ENCODE data around the gene ZNF564. TPM values are rescaled to one million over a fixed set of nuclear protein-coding genes. Genes with fewer than 3 reads are reported as not detected.
"Not testable (repeated sequence)": the region's sequence is repeated elsewhere in the genome, so short reads cannot be mapped to it uniquely, and the experiment has no call there.

Gene ZNF564
- polyA plus RNA-seq (ENCODE audit: insufficient read length in 3 of 3): 10 to 100 TPM; 13.8 to 15.4 (median 14.3) TPM

DNA sequence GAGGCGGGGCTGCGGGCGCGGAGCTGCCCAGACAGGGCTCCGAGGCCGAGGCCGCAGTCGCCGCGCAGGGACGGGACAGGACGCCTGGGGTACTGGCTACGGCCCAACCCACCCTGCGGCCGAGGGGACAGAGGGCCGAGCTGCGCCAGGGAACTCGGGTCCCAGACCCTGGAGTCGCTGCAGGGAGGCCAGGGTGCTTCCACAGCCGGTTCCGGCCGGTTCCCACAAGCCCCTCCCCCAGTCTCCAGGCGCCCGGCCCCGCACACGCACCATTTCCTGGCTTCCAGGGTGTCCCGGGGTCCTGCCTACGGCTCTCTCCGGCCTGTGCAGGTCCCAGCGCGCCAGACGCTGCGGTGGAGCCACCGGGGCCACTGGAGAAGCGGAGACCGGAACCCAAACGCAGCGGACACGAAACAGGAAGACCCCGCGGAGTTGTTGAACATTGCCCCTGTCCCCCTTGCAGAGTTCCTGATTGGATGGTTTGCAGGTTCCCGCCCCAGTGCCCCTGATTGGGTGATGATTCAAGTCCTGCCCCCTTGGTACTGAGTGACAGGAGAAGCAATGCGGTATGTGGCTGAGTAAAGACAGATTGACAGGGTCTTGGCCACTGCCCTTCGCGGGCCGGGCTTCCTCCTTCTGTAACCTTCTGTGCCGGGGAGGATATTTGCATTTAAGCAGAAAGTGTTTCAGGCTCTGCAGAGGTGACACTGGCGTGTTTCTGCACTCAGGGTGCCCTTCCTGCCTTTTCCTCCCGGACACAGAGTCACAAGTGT lies at the start of gene ZNF564:
TSS of gene ZNF564 (minus strand) at position 423 of the 773 bp plus-strand sequence. CDS start at position 273, 150 bp downstream.
- DNase-seq (ENCODE audit: low read depth in 3 of 3, low spot score in 2 of 3): peak; percentile 93 to 98 (median 97)

DNA sequence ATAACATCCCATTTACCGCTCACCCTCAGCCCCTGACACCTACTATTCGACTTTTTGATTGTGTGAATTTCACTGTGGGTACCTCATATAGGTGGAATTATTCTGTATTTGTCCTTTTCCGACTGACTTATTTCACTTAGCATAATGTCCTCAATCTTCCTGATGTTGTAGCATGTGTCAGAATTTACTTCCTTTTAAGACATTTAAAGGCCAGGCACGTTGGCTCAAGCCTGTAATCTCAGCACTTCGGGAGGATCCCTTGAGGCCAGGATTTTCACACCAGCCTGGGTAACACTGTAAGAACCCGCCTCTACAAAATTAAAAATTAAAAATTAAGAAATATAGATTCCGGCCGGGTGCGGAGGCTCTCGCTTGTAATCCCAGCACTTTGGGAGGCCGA lies 46.3 kb upstream of the ZNF564 start:
- no peak for DNase-seq (ENCODE audit: low read depth in 3 of 3, low spot score in 2 of 3)

DNA sequence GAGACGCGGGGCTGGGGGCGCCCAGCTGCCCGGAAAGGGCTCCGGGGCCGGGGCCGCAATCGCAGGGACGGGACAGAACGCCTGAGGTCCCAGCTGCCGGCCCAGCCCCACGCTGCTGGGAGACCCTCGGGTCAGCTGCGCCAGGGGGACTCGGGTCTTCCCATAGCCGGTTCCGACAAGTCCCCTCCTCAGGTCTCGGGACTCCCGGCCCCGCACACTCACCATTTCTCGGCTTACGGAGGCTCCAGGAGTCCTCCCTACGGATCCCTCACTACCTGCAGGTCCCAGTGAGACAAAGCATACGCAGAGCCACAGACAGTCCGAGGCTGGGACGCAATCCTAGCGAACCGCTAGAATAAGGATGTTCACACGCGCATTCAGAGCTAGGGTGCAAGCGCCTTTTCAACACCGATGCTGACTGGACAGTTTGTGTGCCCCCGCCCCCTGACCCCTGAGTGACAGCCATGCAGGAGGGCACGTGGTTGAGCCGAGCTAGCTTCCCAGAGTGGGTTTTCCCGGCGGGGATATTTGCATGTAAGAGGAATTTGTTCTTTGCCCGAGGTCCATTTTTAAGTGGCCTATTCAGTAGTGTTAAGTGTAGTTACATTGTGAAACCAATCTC lies 45.8 kb upstream of the ZNF564 start:
- no peak for DNase-seq (ENCODE audit: low read depth in 3 of 3, low spot score in 2 of 3)

DNA sequence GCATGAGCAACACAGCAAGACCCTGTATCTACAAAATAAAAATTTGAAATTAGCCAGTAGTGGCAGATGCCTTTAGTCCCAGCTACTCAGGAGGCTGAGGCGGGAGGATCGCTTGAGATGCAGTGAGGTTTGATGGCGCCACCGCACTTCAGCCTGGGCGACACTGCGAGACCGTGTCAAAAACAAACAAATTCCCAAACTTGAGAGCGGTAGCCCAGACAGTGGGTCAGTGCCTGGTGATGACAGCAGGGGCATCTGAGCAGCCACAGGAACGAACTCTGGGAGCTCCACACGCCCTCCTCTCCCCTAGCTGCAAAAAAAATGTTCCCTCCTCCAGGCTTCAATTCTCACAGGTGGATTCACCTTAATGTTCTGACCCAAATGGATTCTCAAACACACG lies 45.2 kb upstream of the ZNF564 start:
- no peak for DNase-seq (ENCODE audit: low read depth in 3 of 3, low spot score in 2 of 3)

DNA sequence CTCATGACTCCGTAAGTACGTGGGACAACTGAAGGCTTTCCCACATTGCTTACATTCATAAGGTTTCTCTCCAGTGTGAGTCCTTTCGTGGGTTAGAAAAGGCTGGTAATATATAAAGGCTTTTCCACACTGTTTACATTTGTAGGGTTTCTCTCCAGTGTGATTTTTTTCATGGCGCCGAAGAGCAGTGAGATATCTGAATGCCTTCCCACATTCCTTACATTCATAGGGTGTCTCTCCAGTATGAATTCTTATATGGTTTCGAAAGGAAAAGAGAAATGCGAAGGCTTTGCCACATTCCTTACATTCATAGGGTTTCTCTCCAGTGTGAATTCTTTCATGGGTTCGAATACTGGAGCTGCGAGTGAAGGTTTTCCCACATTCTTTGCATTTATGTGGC lies 29.8 kb upstream of the ZNF564 start:
- DNase-seq (ENCODE audit: low read depth in 3 of 3, low spot score in 2 of 3): no peak

DNA sequence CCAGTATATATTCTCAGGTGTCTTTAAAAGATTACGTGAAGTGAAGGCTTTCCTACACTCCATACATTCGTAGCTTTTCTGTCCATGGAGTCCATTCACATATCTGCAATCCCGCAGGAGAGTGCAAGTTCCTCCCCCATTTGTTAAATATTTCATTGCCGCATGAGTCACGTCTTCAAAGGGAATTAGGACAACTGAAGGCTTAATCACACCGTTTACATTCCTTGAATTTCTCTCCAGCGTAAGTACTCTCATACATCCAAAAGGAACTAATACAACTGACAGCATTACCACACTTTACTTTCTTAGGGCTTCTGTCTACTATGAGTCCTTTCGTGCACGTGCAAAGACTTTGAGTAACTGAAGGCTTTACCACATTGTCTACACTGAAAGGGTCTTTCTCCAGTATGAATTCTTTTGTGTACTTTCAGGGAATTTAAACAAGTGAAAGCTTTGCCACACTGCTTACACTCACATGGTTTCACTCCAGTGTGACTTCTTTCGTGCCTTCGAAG lies 29.0 kb upstream of the ZNF564 start:
- DNase-seq (ENCODE audit: low read depth in 3 of 3, low spot score in 2 of 3): no peak

DNA sequence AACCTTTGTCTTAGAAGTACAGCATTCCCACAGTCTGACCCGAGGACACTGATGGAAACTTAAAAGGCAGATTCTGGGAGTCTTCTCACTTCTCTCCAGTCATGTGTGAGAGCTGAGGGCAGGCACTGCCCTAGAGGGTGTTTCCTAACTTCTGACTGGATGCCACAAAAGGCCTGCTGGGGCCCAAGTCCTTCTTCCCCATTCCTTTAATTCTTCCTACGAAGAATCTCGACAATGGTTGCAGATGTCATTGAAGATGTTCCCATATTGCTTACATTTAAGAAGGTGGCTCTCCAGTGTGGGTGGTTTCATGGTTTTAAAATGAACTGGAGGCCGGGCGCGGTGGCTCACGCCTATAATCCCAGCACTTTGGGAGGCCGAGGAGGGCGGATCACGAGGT lies 27.4 kb upstream of the ZNF564 start:
- DNase-seq (ENCODE audit: low read depth in 3 of 3, low spot score in 2 of 3): no peak

DNA sequence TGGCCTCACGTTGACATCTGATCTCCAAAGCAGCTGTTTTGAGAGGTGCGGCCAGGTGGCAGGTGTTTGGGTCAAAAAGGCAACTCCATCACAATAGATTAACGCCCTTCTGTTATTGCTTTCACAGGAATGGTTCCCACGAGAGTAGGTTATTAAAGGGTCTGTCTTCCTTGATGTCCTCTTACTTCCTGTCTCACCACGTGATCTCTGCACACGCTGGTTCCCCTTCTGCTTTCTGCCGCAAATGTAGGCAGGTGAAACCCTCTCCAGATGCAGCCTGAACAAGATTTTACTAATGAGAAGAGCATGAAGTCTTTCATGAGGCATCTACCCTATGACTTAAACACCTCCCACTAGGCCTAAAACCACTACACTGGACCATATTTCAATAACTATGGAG lies 22.8 kb upstream of the ZNF564 start:
- DNase-seq (ENCODE audit: low read depth in 3 of 3, low spot score in 2 of 3): no peak

DNA sequence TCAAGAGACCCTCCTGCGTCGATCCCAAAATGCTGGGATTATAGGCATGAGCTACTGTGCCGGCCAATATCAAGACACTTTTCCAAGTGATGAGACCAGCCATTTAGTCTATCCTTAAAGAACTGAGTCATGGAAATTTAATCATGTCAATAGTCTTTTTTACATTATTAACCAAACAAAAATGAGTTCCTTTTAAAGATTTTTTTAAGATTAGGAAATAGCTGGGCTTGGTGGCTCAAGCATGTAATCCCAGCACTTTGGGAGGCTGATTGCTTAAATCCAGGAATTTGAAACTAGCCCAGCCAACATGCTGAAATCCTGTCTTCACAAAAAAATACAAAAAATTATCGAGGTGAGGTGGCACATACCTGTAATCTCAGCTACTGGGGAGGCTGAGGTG lies 16.7 kb upstream of the ZNF564 start:
- no peak for DNase-seq (ENCODE audit: low read depth in 3 of 3, low spot score in 2 of 3)

DNA sequence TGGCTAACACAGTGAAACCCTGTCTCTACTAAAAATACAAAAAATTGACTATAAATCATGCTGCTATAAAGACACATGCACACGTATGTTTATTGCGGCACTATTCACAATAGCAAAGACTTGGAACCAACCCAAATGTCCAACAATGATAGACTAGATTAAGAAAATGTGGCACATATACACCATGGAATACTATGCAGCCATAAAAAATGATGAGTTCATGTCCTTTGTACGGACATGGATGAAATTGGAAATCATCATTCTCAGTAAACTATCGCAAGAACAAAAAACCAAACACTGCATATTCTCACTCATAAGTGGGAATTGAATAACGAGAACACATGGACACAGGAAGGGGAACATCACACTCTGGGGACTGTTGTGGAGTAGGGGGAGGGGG lies 15.1 kb upstream of the ZNF564 start:
- DNase-seq (ENCODE audit: low read depth in 3 of 3, low spot score in 2 of 3): not testable (repeated sequence)

DNA sequence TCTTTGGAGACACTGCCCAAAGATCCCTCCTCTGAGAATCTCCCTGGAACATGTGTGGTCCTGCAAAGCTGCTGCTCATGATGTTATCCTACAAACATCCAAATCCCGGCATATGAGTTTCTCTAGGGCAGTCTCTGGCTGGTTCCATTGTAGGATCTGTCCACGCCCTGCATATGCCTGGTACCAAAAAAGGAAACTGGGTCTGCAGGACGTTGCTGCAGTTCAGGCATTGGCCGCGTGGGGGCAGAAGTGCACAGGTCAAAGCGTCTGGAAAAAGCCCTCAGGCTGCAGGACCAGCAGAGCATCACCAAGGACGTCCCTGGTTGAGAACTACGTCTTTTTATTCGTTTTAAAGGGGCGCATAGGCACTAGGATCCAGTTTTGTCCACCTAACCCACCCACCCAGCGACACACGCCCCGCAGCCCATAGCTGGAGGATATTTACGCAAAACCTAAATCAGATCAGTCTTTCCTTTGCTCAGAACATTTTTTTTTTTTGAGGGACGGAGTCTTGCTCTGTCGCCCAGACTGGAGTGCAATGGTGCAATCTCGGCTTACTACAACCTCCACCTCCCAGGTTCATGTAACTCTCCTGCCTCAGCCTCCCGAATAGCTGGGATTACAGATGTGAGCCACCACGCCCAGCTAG lies 12.9 kb upstream of the ZNF564 start:
- peak; percentile 58 to 80 (median 68) for DNase-seq (ENCODE audit: low read depth in 3 of 3, low spot score in 2 of 3)

DNA sequence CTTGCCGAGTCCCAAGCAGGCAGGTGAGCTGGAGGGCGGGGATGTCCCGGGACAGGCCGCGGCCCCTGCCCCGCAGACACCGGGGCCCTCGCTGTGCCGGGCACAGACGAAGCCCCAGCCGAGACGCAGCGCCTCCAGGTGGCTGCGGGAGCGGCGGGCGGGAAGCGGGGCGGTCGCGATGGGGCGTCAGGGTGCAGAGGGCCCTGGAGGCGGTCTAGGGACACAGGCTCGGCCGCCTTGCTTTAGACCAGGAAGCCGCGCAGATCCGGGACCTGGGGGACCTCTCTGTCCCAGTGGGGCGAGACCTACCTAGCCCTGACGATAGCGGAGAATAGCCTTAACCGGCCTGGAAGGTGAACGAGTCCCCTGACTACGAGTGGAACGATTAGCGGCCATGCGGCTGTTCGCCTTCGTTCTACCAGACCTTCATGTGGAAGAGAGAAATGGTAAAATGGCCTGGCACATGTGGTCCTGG lies 4.2 kb upstream of the ZNF564 start:
- DNase-seq (ENCODE audit: low read depth in 3 of 3, low spot score in 2 of 3): no peak

DNA sequence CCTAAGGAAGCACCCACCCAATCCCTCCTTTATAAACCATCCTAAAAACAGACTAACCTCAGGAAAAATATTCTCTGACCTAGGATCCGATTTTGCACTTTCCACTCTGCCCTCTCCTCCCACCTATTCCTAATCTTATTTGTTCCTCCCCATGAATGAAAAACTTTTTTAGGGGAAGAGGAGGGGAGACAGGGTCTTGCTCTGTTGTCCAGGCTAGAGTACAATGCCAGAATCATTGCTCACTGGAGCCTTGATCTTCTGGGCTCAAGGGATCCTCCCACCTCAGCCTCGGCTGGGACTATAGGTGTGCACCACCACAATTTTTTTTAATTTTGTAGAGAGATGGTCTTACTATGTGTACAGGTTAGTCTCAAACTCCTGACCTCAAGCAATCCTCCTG lies 4.4 kb downstream of the ZNF564 start:
- DNase-seq (ENCODE audit: low read depth in 3 of 3, low spot score in 2 of 3): no peak

DNA sequence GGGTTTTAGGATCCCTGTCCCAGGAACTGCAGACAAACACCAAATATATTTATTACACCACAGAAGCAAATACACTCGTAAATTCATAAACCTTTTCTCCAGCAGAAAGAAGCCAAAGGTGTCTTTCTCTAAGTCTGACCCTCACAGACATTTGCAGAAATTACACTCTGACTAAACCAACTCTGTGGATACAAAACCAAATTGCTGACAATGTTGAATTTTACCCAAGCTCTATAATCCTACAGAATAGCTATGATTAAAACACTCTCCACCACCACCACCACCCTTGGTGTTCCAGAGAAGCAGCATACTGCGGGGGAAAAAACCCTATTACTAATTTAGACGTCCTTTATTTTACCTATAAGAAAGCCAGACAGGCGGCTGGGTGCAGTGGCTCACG lies 5.2 kb downstream of the ZNF564 start:
- no peak for DNase-seq (ENCODE audit: low read depth in 3 of 3, low spot score in 2 of 3)

DNA sequence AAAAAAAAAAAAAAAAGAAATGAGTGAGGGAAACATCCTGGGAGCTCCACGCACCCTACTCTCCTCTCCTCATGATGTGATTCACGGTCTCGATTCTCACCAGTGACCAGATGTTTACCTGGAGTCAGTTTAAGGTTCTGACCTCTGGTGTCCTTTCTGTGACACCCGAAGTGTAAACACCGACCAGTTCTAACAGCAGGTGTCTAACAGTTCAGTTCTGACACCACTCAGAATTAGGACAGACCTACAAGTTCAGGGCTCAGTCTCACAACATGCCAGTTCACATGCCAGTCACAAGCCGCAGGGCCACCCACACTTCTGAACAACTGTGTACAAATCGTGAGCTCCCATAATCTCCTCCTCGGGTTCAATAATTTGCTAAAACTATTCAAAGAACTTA lies 6.0 kb downstream of the ZNF564 start:
- no peak for DNase-seq (ENCODE audit: low read depth in 3 of 3, low spot score in 2 of 3)

DNA sequence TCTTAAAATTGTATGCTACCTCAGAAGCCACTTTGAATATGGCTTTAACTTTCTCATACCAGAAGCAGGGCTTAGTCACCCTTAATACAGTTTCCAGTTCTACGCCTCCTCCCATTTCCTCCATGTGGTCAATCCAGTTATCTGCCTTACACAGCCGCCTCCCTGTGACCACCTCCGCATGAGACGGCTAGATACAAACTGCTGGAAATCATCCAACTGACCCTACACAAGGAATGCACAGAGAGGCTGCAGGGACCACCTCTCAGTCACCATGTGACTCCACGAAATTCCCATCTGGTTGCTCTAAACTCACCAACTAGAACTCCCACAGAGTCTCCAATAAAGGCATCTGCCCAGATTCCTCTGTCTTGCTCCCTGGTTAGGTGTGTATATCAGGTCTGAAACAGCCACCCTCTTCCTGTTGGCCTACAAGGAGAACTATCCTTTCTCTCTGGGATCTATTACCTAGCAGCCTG lies 6.8 kb downstream of the ZNF564 start:
- no peak for DNase-seq (ENCODE audit: low read depth in 3 of 3, low spot score in 2 of 3)

DNA sequence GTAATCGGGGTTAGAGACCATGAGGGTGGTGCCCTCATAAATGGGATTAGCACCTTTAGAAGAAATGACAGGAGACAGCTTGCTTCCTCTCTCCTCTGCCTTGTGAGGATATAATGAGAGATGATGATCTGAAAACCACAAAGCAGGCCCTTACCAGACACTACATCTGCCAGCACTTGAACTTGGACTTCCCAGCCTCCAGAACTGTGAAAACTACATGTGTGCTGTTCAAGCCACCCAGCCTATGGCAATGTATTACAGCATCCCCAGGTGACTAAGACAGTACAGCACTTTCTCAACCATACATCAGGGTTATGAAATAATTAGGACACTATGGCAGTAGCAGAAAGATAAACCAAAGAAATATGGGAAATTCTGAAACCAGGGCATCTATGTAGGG lies 7.4 kb downstream of the ZNF564 start:
- DNase-seq (ENCODE audit: low read depth in 3 of 3, low spot score in 2 of 3): no peak

DNA sequence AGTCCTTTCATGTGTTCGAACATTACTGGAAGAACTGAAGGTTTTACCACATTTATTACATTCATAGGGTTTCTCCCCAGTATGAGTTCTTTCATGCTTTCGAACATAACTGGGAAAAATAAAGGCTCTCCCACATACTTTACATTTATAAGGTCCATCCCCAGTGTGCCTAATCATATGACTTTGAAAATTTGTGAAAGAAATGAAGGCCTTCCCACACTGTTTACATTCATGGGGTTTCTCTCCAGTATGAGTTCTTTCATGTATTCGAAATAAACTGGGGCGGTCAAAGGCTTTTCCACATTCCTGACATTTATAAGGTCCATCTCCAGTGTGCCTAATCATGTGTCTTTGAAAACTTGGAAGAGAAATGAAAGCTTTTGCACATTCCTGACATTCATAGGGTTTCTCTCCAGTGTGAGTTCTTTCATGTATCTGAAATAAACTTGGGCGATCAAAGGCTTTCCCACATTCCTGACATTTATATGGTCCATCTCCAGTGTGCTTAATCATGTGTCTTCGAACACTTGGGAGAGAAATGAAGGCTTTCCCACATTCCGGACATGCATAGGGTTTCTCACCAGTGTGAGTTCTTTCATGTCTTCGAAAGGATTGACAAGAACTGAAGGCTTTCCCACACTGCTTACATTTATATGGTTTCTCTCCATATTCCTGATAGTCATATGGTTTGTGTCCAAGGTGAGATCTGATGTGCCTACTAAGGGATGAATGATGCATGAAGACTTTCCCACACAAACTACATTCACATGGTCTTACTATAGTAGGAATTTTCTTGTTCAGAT lies 24.0 kb downstream of the ZNF564 start:
- no peak for DNase-seq (ENCODE audit: low read depth in 3 of 3, low spot score in 2 of 3)

DNA sequence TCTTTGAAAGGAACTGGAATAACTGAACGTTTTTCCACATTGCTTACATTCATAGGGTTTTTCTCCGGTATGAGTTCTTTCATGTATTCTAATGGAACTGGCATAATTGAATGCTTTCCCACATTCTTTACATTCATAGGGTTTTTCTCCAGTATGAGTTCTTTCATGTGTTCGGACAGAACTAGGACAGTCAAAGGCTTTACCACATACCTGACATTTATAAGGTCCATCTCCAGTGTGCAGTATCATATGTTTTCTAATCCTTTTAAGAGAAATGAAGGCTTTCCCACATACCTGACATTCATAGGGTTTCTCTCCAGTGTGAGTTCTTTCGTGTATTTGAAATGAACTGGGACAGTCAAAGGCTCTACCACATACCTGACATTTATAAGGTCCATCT lies 24.7 kb downstream of the ZNF564 start:
- no peak for DNase-seq (ENCODE audit: low read depth in 3 of 3, low spot score in 2 of 3)

DNA sequence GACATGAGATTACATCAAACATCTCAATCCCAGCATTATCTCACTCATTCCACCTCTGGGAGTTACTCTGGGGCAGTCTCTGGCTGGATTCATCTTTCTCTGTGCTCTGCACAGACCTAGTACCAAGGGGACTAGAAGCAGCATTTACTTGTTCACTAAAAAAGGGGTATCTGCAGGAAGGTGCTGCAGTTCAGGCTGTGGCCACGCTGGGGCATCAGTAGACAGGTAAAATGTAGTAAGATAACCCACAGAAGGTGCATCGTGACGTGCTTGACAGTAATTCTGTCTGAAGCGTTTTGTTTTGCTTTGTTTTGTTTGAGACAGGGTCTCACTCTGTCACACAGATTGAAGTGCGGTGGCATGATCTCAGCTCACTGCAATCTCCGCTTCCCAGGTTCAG lies 29.3 kb downstream of the ZNF564 start:
- no peak for DNase-seq (ENCODE audit: low read depth in 3 of 3, low spot score in 2 of 3)
